ENCODE data around the gene STARD3. TPM values are rescaled to one million over a fixed set of nuclear protein-coding genes. Genes with fewer than 3 reads are reported as not detected.

STARD3 gene
- total and polyA plus RNA-seq, 10 donors = 59.5 to 166 (median 100) TPM

- H3K27ac ChIP-seq = no peak overlapping the region
- H3K36me3 ChIP-seq = no peaks in the 10 kb centered on the region
- no peak for TF ChIP-seq CTCF (IDR thresholded peaks at IDR 0.05 in 8 of 11, conservative IDR thresholded peaks at IDR 0.05 in 3 of 11)
- TF ChIP-seq POLR2A (IDR thresholded peaks at IDR 0.05) = no peak
- no peak for TF ChIP-seq POLR2AphosphoS5 (IDR thresholded peaks at IDR 0.05)
- no peaks in the 10 kb centered on the region for H3K9me3 ChIP-seq
- intact Hi-C loops (cut with DNase I; ENCODE audit: low total_unique reads) = no loop called here
- 24 to 31% (median 27%) methylated on average over 12 of the region's 12 CpGs for WGBS, 5 donors
- peaks cover 31 to 100% (median 100%) of the 10 kb centered on the region in 7 donors for H3K27me3 ChIP-seq (replicated peaks in 1 of 7)
- H3K4me1 ChIP-seq = peaks cover 29 to 70% (median 60%) of the 10 kb centered on the region in 6 donors
- DNase-seq = no peak
- no peak overlapping the region for H3K4me3 ChIP-seq
Measured at GRCh38 chr17:39601758-39602532, 35.0 kb upstream of the STARD3 start.

GRCh38 chr17:39602533-39603303, 34.2 kb upstream of the STARD3 start:
- Histone ChIP-seq H3K36me3 (no peaks in the 10 kb centered on the region), H3K4me3 (no peak overlapping the region), H3K9me3 (no peaks in the 10 kb centered on the region), H3K4me1 (peaks cover 32 to 71% (median 62%) of the 10 kb centered on the region in 6 donors), H3K27ac (no peak overlapping the region), H3K27me3 (replicated peaks in 1 of 7) (peaks cover 34 to 100% (median 100%) of the 10 kb centered on the region in 7 donors)
- WGBS, 5 donors = 31 to 52% (median 35%) methylated on average over 4 of the region's 4 CpGs
- DNase-seq = no peak
- TF ChIP-seq POLR2AphosphoS5 (IDR thresholded peaks at IDR 0.05) (no peak), CTCF (IDR thresholded peaks at IDR 0.05 in 8 of 11, conservative IDR thresholded peaks at IDR 0.05 in 3 of 11) (no peak), POLR2A (IDR thresholded peaks at IDR 0.05) (no peak)
- intact Hi-C loops (cut with DNase I; ENCODE audit: low total_unique reads) = no loop called here

GRCh38 chr17:39603304-39604016, 33.5 kb upstream of the STARD3 start:
- intact Hi-C loops (cut with DNase I; ENCODE audit: low total_unique reads) = no loop called here
- no peak for TF ChIP-seq POLR2A (IDR thresholded peaks at IDR 0.05)
- TF ChIP-seq POLR2AphosphoS5 (IDR thresholded peaks at IDR 0.05) = no peak
- no peak for TF ChIP-seq CTCF (IDR thresholded peaks at IDR 0.05 in 8 of 11, conservative IDR thresholded peaks at IDR 0.05 in 3 of 11)
- DNase-seq = no peak
- Histone ChIP-seq H3K4me3 (no peak overlapping the region), H3K27ac (no peak overlapping the region), H3K4me1 (peaks cover 31 to 70% (median 56%) of the 10 kb centered on the region in 6 donors), H3K36me3 (no peaks in the 10 kb centered on the region), H3K27me3 (replicated peaks in 1 of 7) (peaks cover 37 to 100% (median 100%) of the 10 kb centered on the region in 7 donors), H3K9me3 (no peaks in the 10 kb centered on the region)
- 2 to 7% (median 3%) methylated on average over 14 of the region's 14 CpGs for WGBS, 5 donors

All from spleen (tissue), 11 donors.